Cerebellar nuclear complex (tissue), 1 donor: Measurements from ENCODE around the gene HAUS6.
"Not testable (repeated sequence)": the region's sequence is repeated elsewhere in the genome, so short reads cannot be mapped to it uniquely, and the experiment has no call there.

Experiments used
- DNase-seq, 2 experiments: peaks; one replicate each; lab custom pipeline; 2025; lab: John Stamatoyannopoulos, UW

Gene HAUS6

GRCh38 chr9:19102631-19103345 lies at the start of gene HAUS6:
TSS of gene HAUS6 (minus strand) at chr9:19102904. CDS start at chr9:19102651, 253 bp downstream.
- peak; percentile 35 to 87 for DNase-seq

- DNase-seq: not testable (repeated sequence)
Observed at GRCh38 chr9:19152160-19152498, 49.4 kb upstream of the HAUS6 start.

GRCh38 chr9:19151425-19152159 lies 48.9 kb upstream of the HAUS6 start:
- DNase-seq: no peak

- DNase-seq: no peak
Observed at GRCh38 chr9:19149230-19149629, 46.5 kb upstream of the HAUS6 start.

GRCh38 chr9:19148187-19148586 lies 45.5 kb upstream of the HAUS6 start:
- no peak for DNase-seq

GRCh38 chr9:19146441-19147024 lies 43.8 kb upstream of the HAUS6 start:
- DNase-seq: no peak

- no peak for DNase-seq
Observed at GRCh38 chr9:19145881-19146280, 43.2 kb upstream of the HAUS6 start.

GRCh38 chr9:19140259-19140658 lies 37.6 kb upstream of the HAUS6 start:
- DNase-seq: no peak

GRCh38 chr9:19138084-19138483 lies 35.4 kb upstream of the HAUS6 start:
- no peak for DNase-seq

- DNase-seq: no peak
Observed at GRCh38 chr9:19137282-19137681, 34.6 kb upstream of the HAUS6 start.

GRCh38 chr9:19136129-19136528 lies 33.4 kb upstream of the HAUS6 start:
- no peak for DNase-seq

- DNase-seq: no peak
Observed at GRCh38 chr9:19133549-19134345, 31.0 kb upstream of the HAUS6 start.

GRCh38 chr9:19130436-19130835 lies 27.7 kb upstream of the HAUS6 start:
- DNase-seq: no peak

- no peak for DNase-seq
Observed at GRCh38 chr9:19127871-19128500, 25.3 kb upstream of the HAUS6 start.

GRCh38 chr9:19124430-19124793 lies 21.7 kb upstream of the HAUS6 start:
- DNase-seq: no peak

- DNase-seq: no peak
Observed at GRCh38 chr9:19122490-19123042, 19.9 kb upstream of the HAUS6 start.

GRCh38 chr9:19120877-19121276 lies 18.2 kb upstream of the HAUS6 start:
- DNase-seq: no peak

GRCh38 chr9:19119801-19120440 lies 17.2 kb upstream of the HAUS6 start:
- no peak for DNase-seq

GRCh38 chr9:19119246-19119645 lies 16.5 kb upstream of the HAUS6 start:
- DNase-seq: no peak

- DNase-seq: no peak
Observed at GRCh38 chr9:19117039-19117716, 14.5 kb upstream of the HAUS6 start.
